SK-N-SH treated with all-trans-retinoic acid at 6 μM for 48 hours (cell line): ENCODE results near the gene SERGEF.

Experiments
- BACH2 ChIP-seq: fragments of 250-450 bp; sonication (Bioruptor Pico); IDR thresholded peaks from 2 replicates; pipeline ENCODE4 v1.9.0; 2021; ENCODE audit warnings: mild to moderate bottlenecking, borderline replicate concordance
- PATZ1 ChIP-seq: fragments of 250-450 bp; sonication (Bioruptor Pico); IDR thresholded peaks from 2 replicates; pipeline ENCODE4 v1.8.0; 2020; ENCODE audit warnings: mild to moderate bottlenecking, moderate library complexity, borderline replicate concordance
- TF ChIP-seq, protein P1 (sequence below): fragments of 250-450 bp; sonication (Bioruptor Pico); IDR thresholded peaks from 2 replicates; pipeline ENCODE4 v1.5.1; 2020; ENCODE audit warnings: low read depth, mild to moderate bottlenecking, moderate library complexity

DNA sequence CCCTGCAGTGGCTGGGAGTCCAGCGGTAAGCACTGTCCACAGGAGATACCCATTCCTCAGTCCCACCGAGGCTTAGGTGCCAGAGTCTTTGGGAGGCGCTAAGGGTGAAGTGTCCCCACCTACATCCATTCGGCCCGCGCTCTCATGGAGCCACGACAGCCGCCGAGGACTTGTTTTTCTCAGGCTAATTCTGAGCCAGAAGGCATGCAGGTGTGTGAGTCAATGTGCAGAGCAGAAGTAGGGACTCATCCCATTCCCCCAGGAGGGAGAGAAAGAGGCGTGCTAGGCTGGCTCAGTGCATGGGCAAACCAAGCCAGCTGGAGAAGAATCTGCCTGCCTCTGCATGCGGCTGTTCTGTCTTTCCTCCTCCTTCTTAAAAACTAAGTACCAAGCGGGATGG, 231.6 kb downstream of the SERGEF start:
- TF ChIP-seq, protein P1, sequence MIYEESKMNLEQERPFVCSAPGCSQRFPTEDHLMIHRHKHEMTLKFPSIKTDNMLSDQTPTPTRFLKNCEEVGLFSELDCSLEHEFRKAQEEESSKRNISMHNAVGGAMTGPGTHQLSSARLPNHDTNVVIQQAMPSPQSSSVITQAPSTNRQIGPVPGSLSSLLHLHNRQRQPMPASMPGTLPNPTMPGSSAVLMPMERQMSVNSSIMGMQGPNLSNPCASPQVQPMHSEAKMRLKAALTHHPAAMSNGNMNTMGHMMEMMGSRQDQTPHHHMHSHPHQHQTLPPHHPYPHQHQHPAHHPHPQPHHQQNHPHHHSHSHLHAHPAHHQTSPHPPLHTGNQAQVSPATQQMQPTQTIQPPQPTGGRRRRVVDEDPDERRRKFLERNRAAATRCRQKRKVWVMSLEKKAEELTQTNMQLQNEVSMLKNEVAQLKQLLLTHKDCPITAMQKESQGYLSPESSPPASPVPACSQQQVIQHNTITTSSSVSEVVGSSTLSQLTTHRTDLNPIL (CRISPR knock-in tag) = no peak
- TF ChIP-seq PATZ1 (CRISPR knock-in tag) = no peak
- TF ChIP-seq BACH2 (CRISPR knock-in tag) = no peak
